Stimulated activated CD4-positive, alpha-beta T cell treated with anti-CD3 and anti-CD28 coated beads, Interleukin-12 subunit alpha, Interleukin-12 subunit beta, amount 100 ng/mL, for 24 hours (primary cell): Measurements from ENCODE around the gene SOX13.
"Not testable (repeated sequence)": the region's sequence is repeated elsewhere in the genome, so short reads cannot be mapped to it uniquely, and the experiment has no call there.

Source experiments
- DNase-seq, 2 experiments: peaks; one replicate each; pipeline ENCODE4 v3.0.0-alpha.2; 2020; ENCODE audit warnings: low read depth in 2 of 2

The SOX13 gene

DNA sequence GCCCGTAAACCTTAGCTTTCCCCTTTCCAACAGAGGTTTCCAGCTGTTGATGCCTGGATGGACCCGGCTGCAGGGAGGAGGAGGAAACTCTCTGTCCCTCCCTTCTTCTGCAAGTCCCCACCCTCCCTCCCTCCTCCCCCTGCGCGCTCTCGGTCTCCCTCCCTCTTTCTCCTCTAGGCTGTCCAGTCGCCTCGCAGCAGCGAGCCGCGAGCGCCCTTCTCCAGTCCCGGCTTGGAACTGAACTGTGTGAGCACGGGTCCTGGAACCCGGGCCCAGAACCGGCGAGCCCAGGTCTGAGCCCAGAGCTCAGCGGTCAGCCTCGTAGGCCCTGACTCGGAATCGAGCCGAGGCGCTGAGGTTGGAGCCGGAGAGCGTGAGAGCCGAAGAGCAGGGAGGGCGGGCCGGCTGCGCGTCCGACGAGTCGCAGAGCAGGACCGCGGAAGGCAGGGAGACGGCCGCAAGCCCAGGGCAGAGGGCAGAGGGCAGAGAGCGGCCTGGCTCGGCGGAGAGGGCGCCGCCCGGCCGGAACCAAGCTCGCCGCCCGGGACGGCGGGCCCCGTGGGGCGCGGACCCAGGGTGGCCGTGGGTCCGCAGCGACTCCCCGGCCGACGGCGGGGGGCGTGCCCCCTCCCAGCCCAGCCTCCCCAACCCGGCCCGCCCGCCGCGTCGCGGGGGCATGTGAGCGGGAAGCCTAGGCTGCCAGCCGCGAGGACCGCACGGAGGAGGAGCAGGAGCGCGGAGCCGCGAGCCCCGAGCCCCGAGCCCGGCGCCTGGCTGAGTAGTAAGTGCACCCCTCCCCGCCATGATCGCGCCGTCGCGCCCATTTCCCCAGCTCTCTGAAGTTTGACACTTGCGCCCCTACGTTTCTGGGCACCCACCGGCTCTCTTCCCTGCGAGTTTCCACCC lies at the start of gene SOX13:
SOX13 (plus strand) TSS at position 185 of the 906 bp plus-strand sequence. CDS start 39,801 bp downstream, outside the sequence.
- no peak for DNase-seq

DNA sequence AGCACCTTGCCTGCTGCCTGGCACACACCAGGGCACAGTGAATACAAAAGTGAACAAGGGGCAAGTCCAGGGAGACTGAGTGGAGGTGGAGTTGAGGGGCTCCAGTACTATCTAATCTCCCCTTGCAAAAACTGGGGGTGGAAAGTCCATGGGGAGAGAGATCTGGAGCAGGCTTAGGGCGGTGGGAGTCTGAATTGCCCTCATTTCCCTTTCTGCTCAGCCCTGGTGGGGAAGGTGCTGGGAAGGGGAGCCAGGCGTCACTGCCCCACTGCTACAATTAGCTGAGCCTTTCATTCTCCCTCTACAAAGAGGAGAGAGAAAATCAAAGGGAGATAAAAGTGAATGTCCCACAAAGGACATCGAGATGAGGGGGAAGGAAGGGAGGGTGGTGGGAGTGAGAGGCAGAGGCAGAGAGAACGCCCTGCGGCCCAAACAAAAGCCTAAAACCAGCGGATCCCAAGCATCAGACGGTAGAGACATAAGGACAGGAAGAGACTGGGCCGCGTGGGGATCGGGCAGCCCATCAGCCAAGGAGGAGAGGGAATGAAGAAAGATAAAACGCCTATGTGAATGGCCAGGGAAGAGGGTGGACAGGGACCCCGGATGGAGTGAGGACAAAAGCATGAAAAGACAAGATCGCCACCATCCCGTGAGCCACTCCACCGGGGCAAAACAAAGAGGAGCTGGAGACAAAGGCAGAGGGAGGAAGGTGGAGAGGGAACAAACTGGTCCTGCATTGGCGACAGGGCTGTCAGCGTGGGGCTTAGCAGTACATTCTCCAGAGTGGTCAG lies 46.8 kb upstream of the SOX13 start:
- DNase-seq = no peak

DNA sequence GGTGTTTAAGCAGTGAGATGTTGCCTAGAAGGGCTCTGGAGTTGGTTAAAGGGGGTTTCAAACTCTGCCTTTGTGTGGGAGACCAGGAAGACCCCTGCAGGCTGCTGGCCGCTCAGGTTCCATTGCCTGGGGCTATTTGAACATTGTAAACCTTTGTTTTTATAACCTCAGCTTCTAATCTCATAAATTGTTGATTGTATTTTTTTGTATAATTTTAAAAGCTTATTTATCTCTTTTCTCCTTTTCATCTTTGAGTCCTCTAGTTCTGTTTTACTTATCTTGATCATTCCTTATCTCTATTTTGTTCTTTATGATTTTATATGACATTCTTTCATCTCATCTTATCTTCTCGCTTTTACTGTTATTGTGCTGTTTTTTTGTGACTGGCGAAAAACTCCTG lies 45.5 kb upstream of the SOX13 start:
- no peak for DNase-seq

DNA sequence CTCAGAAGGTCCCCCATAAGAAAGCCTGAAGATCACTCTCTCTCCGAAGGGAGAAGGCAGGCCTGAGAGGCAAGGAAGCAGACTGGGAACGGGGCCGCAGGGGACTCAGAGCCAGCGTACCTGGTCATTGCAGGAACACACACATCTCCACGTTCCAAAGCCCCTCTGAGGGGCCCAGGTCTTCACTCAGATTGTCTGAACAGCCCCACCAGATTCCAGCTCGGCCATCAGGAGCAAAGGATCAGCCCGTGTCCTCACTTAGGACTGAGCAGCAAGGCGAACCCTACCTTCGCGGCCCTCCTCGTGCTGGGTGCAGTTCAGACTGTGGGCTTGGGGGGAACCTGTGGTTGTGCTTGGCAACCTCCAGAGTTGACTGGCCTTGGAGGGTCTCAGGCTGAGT lies 43.9 kb upstream of the SOX13 start:
- DNase-seq = no peak

DNA sequence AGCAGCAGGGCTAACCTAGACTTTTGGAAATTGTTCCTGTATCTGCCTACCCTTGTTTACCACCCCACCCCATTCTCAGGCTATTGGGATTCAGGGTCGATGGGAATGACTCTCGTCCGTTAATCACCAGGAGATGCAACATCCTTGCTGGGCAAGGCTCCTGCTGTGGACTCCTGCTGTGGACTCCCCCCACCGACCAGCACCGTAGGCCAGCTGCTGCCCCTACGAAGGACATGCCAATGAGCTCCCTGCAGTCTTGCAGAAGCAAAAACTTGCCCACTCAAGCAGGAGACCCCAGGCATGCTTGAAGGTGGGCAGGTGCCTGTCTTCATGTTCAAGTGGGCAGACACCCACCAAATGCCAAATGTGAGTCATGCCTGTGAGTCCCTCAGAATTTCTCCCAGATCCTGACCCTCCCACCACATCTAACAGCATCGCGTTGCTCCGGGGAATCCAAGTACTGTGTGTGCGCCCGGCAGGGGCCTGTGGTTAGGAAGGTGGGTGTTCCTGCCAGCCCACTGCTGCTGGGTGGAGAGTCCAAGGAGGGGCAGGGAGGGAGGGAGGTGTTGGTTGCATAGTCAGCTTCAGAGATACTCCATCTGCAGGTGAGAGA lies 41.7 kb upstream of the SOX13 start:
- no peak for DNase-seq

DNA sequence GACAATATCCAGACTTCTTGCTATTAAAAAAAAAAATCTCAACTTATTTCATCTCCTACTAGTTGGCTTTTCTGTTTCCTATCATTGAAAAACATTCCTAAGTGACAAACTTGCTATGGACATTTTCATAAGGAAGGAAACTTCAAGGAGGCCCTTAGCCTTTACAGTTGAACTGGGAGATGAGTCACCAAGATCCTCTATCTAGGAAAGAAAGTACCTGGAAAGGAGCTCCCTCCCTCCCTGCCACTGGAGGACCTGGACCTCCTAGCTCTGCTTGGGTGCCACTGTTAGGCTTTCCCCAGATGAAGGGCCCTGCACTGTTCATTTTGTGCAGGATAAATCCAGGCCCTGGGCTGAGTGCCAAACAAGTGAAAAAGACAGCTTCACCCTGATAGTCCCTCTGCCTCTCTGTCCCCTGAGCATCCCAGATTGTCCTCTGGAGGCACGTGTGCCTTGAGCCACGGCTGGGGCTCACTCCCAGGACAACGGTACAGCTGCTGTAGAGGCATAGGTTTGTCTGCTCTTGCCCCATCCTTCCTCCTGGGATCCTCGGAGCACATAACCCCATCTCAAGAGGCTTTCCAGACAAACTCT lies 40.2 kb upstream of the SOX13 start:
- DNase-seq = no peak

DNA sequence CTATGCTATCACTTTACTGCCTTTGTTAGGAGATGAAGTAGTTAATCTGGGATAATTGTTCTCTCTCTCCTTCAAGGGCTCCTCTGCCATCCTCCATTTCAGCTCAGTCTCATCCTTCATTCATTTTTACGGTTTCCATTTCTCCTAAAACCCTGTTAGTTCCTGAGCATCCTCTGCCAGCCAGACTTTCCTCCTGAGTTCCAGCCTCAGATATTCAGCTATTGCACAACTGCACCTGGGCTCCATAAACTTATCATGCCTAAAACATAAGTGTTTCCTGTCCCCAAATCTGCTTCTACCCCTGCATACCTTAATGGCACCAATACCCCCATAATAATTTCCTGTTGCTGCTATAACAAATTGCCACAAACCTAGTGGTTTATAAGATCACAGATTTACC lies 39.6 kb upstream of the SOX13 start:
- DNase-seq = no peak

DNA sequence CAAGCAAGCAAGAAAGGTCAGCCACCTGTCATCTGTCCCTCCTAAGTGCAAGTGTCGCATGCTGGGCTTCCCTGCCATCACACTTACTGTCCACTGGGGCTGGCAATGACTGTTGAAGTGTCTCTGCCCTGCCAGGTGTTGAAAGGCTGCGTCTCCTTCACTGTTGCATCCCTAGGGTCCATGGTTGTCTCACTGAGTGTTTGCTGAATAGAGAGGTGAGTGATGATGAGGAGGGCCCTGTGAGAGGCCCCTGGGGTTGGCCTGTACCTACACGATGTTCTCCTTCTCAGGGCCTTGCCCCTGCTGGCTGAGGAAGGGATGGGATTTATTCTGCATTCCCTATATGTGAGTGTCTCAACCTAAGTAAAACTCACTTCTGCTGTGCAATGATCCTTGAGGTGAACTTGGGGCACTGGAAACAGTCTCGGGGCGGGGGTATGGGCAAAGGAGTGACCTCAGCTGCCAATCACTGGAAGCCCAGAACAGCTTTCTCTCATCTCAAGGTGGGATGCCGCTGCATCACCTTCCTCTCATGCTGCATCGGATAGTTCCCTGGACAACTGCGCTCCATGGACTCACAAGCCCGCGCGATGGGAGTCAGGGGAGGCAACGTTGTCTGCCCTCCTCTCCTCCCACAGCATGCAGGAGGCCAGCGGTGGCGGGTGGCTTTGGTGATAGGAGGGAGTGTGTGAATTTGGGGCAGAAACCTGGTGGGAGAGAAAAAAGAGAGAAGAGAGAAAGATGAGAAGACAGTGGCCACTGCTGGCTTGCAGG lies 35.8 kb upstream of the SOX13 start:
- no peak for DNase-seq

DNA sequence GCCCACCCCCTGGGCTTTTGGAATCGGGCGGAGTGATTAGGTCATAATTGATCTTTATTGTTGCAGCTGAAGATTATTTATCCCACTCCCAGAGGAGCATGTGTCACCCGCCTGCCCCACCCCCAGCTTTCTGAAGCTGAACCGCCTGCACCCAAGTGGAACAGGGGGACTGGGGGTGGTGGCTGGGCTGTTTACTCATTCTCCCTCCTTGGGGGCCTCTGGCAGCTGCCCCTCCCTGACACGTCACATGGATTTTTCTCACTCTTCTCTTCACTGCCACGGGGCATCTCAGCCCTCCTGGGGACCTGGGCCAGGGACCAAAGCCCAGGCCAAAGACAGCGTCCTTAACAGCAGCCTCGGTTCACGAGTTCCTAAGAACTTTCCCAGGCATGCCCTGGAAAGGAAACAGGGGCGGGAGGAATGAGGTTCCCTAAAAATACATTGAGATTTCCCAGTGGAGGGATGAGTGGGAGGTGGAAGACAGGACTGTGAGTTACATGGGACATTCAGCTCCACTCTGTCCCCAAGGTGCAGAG lies 31.6 kb upstream of the SOX13 start:
- DNase-seq = no peak

DNA sequence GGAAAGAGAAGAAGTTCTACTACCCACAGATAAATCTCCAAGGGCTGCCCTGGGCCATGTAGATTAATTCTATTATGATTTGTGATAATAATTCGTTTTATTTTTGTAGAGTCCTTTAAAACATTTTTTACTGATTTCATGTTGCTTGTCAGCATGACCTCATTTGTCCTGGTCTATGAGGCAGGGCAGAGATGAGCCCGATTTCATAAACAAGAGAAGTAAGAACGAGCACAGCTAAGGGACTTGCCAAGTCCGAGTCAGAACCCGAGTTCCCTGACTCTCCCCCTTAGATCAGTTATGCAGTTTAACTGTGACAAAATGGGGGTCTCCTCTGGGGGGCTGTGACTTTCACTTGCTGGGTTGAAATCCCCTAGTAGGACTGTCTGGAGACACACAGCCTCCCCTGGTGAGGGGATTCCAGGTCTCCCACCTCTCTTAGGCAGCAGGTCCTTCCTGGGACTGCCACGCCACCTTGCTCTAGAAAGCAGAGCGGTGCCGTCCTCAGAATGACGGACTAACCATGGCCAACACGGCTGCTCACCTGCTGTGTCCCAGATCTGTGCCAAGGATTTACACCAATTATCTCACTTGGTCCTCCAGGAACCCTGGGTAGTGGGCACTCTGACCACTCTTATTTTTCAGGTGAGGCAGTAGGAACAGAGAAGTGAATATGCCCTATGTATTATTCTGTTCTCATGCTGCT lies 31.0 kb upstream of the SOX13 start:
- DNase-seq = no peak

DNA sequence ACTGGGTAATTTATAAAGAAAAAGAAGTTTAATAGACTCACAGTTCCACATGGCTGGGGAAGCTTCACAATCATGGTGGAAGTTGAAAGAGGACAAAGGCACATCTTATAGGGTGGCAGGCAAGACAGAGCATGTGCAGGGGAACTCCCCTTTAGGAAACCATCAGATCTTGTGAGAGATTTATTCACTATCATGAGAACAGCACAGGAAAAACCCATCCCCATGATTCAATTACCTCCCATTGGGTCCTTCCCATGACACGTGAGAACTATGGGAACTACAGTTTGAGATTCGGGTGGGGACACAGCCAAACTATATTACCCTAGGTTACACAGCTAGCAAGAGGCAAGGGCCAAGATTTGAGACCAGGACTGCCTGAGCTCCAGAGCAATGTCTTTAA lies 30.4 kb upstream of the SOX13 start:
- no peak for DNase-seq

DNA sequence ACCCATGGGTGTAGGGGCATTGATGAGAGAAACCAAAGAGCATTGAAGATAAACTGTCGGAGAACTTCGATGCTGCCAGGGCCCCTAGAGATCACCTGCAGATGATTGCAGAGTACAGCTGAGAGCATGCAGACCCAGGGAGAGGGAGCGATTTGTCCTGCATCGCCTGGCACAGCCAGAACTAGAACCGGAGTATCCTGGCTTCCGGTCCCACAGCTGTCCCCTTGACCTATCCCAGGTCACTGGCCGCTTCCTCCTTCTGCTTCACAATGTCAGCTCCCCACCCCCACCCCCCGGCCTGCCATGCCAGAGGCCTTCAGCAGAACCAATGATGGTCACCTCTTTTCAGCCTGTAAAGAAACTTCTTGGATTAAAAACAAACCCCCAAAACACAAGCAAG lies 29.2 kb upstream of the SOX13 start:
- DNase-seq = no peak

DNA sequence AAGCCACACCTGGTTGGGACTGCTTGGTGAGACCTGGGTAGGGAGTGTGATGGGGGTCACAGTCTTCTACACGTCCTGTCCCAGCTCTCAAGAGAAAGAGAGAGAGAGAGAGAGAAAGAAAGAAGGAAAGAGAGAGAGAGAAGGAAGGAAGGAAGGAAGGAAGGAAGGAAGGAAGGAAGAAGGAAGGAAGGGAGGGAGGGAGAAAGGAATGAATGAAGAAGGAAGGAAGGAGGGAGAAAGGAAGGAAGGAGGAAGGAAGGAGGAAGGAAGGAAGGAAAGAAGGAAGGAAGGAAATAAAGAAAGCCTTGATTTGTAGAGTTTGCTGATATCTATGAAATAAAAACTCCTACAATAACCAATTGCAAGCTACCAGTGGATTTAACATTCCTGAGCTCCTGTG lies 28.5 kb upstream of the SOX13 start:
- DNase-seq = no peak

DNA sequence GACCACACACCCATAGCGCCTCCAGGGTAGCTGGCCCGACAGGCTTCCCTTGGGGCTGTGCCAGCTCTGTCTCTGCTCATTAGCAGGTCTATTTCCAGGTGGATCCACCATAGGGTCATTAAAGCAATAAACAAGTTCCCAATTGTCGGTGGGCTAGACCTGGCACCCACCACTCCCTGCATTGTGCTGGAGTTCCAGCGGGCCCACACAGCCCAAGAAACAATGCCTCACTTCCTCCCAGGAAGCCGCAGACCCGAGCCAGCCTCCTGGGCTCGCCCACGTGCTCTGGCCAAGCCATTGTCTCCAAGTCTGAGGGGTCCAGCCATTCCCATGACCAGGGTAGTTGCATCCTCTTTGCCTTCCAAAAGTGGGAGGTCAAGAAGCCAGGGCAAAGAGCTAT lies 27.5 kb upstream of the SOX13 start:
- no peak for DNase-seq

DNA sequence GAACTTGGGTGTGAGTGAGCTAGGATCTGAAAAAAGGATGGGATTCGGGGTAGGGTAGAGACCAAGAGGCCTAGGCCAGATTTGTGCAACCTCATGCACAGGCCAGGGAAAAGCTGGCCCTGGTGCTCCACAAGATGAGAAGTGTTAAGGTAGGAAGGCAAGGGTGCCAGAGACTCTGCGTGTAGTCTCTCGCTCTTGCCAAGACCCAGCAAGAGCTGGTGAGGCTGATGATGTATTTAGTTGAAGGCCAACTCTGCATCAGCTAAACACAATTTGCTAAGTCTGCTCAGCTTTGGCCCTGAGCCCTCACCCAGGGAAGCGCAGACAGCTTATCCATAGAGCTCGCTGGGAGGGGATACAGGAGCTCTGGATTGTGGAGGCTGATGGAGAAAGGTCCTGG lies 26.6 kb upstream of the SOX13 start:
- DNase-seq = no peak

DNA sequence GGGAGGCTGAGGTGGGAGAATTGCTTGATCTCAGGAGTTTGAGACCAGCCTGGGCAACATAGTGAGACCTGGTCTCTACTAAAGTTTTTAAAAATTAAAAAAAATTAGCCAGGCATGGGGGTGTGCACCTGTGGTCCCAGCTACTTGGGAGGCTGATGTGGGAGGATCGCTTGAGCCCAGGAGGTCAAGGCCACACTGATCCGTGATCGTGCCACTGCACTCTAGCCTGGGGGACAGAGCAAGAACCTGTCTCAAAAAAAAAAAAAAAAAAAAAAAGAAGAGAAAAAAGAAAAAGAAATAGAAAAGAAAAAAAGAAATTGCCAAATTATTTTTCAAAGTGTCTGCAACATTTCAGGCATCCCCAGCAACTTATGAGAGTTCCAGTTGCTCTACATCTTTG lies 24.1 kb upstream of the SOX13 start:
- not testable (repeated sequence) for DNase-seq

DNA sequence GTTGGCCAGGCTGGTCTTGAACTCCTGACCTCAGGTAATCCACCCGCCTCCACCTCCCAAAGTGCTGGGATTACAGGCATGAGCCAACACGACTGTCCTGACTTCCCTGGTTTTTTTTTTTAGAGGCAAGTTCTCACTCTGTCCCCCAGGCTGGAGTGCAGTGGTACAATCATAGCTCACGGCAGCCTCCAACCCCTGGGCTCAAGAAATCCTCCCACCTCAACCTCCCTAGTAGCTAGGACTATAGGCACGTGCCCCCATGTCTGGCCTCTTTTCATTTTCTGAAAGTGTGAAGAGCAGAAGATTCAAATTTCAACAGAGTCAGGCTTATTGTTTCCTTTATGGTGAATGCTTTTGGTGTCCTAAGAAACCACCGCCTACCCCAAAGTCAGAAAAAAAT lies 21.7 kb upstream of the SOX13 start:
- DNase-seq = no peak

DNA sequence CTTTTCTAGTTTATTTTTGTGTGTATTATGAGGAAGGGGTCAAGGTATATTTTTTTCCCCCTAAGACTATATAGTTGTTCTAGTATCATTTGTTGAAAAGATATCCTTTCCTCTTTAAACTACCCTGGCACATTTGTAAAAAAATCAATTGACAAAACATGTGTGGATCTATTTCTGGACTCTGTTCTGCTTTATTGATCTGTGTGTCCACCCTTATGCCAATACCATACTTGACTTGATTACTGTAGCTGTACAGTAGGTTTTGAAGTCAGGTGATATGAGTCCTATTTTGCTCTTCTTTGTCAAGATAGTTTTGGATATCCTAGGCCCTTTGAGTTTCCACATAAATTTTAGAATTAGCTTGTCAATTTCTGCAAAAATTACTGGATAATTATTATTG lies 21.2 kb upstream of the SOX13 start:
- DNase-seq = no peak

DNA sequence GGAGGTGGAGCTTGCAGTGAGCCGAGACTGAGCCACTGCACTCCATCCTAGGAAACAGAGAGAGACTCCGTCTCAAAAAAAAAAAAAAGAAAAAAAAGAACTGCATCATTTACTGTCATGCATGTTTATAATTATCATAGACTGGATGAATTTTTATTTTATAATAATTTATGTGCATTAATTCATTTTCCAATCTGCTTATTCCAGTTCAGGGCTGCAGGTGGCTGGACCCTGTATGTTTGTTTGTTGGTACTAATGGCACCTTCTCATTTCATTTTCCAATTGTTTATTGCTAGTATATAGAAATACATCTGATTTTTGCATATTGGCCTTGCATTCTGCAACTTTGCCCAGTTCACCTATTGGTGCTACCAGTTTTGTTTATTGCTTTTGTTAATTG lies 19.0 kb upstream of the SOX13 start:
- DNase-seq = no peak

DNA sequence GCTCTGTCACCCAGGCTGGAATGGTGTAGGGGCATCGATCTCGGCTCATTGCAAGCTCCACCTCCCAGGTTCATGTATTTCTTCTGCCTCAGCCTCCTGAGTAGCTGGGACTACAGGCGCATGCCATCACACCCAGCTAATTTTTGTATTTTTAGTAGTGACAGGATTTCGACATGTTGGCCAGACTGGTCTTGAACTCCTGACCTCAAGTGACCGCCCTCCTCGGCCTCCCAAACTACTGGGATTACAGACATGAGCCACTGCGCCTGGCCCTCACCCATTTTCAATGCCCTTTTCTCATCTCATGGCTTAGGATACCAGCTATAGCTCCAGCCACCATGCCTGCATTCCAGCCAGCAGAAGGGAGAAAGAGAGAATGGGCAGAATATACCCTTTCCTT lies 12.9 kb upstream of the SOX13 start:
- no peak for DNase-seq

DNA sequence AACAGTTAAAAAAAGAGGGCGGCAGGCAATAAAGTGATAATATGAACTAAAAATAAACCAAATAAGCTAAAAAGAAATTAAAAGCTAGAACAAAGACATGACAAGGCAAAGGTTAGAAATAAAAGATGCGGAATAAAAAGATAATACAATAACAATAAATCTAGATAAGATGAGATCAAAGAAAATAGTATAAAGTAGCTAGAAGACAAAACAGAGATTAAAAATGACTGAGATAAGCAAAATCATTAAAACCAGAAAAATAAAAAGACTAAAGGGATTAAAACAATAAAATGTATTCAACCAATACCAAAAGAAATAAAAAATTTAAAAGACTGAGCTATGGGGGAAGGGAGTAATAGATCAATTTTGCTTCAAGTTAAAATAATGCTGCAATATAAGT lies 10.8 kb upstream of the SOX13 start:
- DNase-seq = no peak
